GM13976 (cell line): ENCODE results near the gene PARD3.

Source experiments
- DNase-seq: peaks from one replicate; pipeline ENCODE4 v3.0.0; 2012; ENCODE audit warnings: low spot score
- CTCF ChIP-seq: IDR thresholded peaks from 2 replicates; pipeline ENCODE4 v1.5.1; 2012; ENCODE audit warnings: borderline replicate concordance, mild to moderate bottlenecking; ENCODE audit not compliant: insufficient read depth; ENCODE audit errors: extremely low read depth, missing control alignments, control extremely low read depth
- in situ Hi-C: fragments of 300-500 bp; cut with MboI; formaldehyde crosslinking; loops from one replicate; pipeline ENCODE4 v1.12.0; 2022; ENCODE audit warnings: low sequenced_read_pairs, mixed read lengths, inconsistent platforms; ENCODE audit not compliant: unreplicated experiment

Gene PARD3

DNA sequence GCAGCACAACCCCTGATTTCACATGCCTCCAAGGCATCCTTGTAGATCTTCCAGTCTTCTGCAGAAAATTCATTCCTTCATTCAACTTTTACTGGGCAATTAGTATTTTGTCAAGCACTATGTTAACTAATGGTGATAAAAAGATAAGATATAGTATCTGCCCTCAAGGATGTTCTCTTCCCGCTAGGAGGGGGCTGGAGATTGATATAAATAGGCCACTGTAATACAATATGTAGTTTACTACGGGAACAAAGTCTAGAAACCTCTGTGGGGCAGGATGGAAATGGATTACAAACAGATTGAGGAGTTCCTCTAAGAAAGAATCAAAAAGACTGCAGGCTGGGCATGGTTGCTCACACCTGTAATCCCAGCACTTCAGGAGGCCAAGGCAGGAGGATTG lies 10.3 kb upstream of the PARD3 start:
- TF ChIP-seq CTCF: no peak
- in situ Hi-C loops: no loop called here
- no peak for DNase-seq

DNA sequence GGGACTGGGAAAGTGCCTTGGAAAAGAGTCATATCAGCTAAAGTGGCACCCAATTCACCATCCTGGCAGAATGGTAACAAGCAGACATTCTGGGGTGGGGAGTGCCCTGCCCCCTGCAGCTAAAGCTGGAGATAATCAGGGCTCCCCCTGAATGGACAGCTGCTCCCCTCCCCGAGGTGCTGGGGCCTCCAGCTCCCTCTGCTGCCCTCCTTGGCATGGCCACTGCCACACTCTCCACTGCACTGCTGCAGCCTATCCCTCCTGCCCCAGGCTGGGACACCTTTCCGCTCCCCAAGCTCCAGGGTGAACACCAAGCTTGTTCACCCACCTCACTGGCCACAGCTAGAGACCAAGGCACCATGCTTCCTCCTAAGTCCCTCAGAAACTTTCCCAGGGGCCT lies 9.8 kb upstream of the PARD3 start:
- in situ Hi-C loops: no loop called here
- no peak for DNase-seq
- no peak for TF ChIP-seq CTCF

DNA sequence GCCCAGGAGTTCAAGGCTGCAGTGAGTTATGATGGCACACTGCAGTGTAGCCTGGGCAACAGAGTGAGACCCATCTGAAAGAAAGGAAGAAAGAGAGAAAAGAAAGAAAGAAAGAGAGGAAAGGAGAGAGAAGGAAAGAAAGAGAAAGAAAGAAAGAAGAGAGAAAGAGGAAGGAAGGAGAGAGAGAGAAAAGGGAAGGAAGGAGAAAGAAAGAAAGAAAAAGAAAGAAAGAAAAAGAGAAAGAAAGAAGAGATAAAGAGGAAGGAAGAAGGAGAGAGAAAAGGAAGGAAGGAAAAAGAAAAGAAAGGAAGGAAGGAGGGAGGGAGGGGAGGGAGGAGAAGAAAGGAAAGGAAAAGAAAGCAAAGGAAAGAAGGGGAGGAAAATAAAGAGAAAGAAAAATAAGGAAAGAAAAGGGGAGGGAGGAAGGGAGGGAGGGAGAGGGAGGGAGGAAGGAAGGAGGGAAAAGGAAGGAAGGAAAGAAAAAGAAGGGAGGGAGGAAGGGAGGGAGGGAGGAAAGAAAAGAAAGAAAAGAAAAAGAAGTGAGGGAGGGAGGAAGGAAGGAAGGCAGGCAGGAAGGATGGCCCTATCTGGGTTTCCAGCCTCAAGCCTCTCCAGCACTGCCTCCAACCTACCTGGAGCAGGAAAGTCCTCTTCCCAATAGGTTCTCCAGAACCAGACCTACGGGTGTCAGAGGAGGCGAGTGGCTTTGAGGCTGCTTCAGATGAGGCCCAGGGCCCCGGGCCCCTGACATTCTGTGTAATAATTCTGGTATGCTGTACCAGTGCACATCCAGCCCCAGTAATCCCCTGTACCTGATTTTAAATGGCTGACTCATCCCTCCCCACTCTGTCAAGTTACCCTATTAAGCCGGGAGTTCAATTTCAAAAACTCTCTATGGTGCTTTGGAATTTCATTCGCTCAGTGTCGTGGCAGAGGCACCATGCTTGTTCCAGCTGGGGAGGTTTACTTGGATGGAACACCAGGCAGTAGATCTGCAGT lies 6.8 kb upstream of the PARD3 start:
- in situ Hi-C loops: no loop called here
- no peak for TF ChIP-seq CTCF
- no peak for DNase-seq

- in situ Hi-C loops: no loop called here
- TF ChIP-seq CTCF: no peak
- no peak for DNase-seq
These were observed 2.5 kb upstream of the PARD3 start for GRCh38 chr10:34817586-34817985.

DNA sequence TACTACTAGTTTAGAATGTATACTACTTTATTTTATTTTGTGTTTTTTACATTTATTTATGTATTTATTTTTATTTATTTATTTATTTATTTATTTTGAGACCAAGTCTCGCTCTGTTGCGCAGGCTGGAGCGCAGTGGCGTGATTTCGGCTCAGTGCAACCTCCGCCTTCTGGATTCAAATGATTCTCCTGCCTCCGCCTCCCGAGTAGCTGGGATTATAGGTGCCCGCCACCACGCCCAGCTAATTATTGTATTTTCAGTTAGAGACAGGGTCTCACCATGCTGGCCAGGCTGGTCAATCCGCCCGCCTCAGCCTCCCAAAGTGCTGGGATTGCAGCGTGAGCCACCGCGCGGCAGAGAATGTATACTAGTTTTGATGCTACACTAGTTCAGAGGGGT lies 2.0 kb upstream of the PARD3 start:
- no peak for TF ChIP-seq CTCF
- in situ Hi-C loops: no loop called here
- no peak for DNase-seq

DNA sequence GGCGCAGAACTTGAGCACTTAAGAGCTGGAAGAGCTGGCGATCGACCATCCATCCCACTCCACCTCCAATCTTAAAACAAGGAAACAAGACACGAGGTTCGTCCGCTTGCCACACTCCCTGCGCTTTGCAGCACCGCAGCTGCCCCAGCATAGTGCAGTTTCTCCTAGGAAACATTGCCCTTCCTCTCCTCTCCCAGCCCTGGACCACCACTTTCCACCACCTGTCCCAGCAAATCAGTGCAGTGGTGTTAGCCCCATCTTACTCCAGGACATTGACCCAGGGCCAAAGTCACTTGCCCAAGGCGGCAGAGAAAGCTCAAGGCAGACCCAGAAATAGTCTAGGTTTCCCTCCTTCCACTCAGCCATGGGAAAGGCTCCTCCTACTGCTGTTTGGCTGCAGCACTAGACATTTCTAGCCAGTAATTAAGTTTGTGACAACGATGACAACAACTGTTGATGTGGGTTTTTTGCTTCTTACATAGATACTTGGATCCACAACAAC lies 1.5 kb upstream of the PARD3 start:
- in situ Hi-C loops: no loop called here
- TF ChIP-seq CTCF: no peak
- DNase-seq: no peak
